ENCODE measurements around the gene SOD3. TPM values are rescaled to one million over a fixed set of nuclear protein-coding genes. Genes with fewer than 3 reads are reported as not detected.

The SOD3 gene
- total and polyA plus RNA-seq, 2 donors (not counting 1 experiment from before 2014, with no cell fraction given) = 19.6 to 34.8 TPM

GRCh38 chr4:24810871-24811631 is 15.7 kb downstream of the SOD3 start:
- Histone ChIP-seq H3K27ac (ENCODE audit: insufficient read depth, low read length) (no peak overlapping the region), H3K36me3 (ENCODE audit: control insufficient read depth, insufficient read depth, low read length) (no peaks in the 10 kb centered on the region), H3K4me3 (replicated peaks in 1 of 4; ENCODE audit: control extremely low read depth in 1 of 4, insufficient read depth in 1 of 4, low read depth in 3 of 4, low read length in 4 of 4) (no peak overlapping the region), H2AFZ (ENCODE audit: low read length) (no peak overlapping the region), H3K9me3 (ENCODE audit: control insufficient read depth, insufficient read depth, low read depth, low read length) (no peaks in the 10 kb centered on the region), H3K4me1 (ENCODE audit: control insufficient read depth, extremely low read depth, insufficient read depth, low read length) (peaks cover 7% of the 10 kb centered on the region), H3K4me2 (ENCODE audit: extremely low read depth, insufficient read depth, low read length) (no peak overlapping the region), H3K9ac (ENCODE audit: insufficient read depth, low read length) (no peak overlapping the region), H3K79me2 (ENCODE audit: control insufficient read depth, insufficient read depth, low read length) (no peaks in the 10 kb centered on the region), H4K20me1 (ENCODE audit: control insufficient read depth, extremely low read depth, insufficient read depth, low read length) (no peaks in the 10 kb centered on the region), H3K27me3 (ENCODE audit: control insufficient read depth, insufficient read depth, low read length) (no peaks in the 10 kb centered on the region)
- no peak for TF ChIP-seq CTCF (conservative IDR thresholded peaks at IDR 0.05 in 1 of 2, IDR thresholded peaks at IDR 0.05 in 1 of 2; ENCODE audit: low read depth in 1 of 2, low read length in 2 of 2)
- no peak for TF ChIP-seq EZH2 (IDR thresholded peaks at IDR 0.05; ENCODE audit: low read length, missing control alignments)
- no peak for DNase-seq (ENCODE audit: low read depth in 2 of 2)

GRCh38 chr4:24813732-24814131 is 18.4 kb downstream of the SOD3 start:
- Histone ChIP-seq H3K36me3 (ENCODE audit: control insufficient read depth, insufficient read depth, low read length) (no peaks in the 10 kb centered on the region), H3K4me2 (ENCODE audit: extremely low read depth, insufficient read depth, low read length) (no peak overlapping the region), H3K9ac (ENCODE audit: insufficient read depth, low read length) (no peak overlapping the region), H3K79me2 (ENCODE audit: control insufficient read depth, insufficient read depth, low read length) (no peaks in the 10 kb centered on the region), H3K27me3 (ENCODE audit: control insufficient read depth, insufficient read depth, low read length) (no peaks in the 10 kb centered on the region), H2AFZ (ENCODE audit: low read length) (no peak overlapping the region), H3K9me3 (ENCODE audit: control insufficient read depth, insufficient read depth, low read depth, low read length) (no peaks in the 10 kb centered on the region), H3K4me3 (replicated peaks in 1 of 4; ENCODE audit: control extremely low read depth in 1 of 4, insufficient read depth in 1 of 4, low read depth in 3 of 4, low read length in 4 of 4) (no peak overlapping the region), H3K27ac (ENCODE audit: insufficient read depth, low read length) (no peak overlapping the region), H3K4me1 (ENCODE audit: control insufficient read depth, extremely low read depth, insufficient read depth, low read length) (peaks cover 7% of the 10 kb centered on the region), H4K20me1 (ENCODE audit: control insufficient read depth, extremely low read depth, insufficient read depth, low read length) (no peaks in the 10 kb centered on the region)
- no peak for TF ChIP-seq EZH2 (IDR thresholded peaks at IDR 0.05; ENCODE audit: low read length, missing control alignments)
- no peak for TF ChIP-seq CTCF (conservative IDR thresholded peaks at IDR 0.05 in 1 of 2, IDR thresholded peaks at IDR 0.05 in 1 of 2; ENCODE audit: low read depth in 1 of 2, low read length in 2 of 2)
- DNase-seq (ENCODE audit: low read depth in 2 of 2) = no peak

GRCh38 chr4:24816797-24817196 is 21.4 kb downstream of the SOD3 start:
- no peaks in the 10 kb centered on the region for H3K9me3 ChIP-seq (ENCODE audit: control insufficient read depth, insufficient read depth, low read depth, low read length)
- peaks cover 1% of the 10 kb centered on the region for H3K36me3 ChIP-seq (ENCODE audit: control insufficient read depth, insufficient read depth, low read length)
- H2AFZ ChIP-seq (ENCODE audit: low read length) = no peak overlapping the region
- no peak overlapping the region for H3K4me2 ChIP-seq (ENCODE audit: extremely low read depth, insufficient read depth, low read length)
- H4K20me1 ChIP-seq (ENCODE audit: control insufficient read depth, extremely low read depth, insufficient read depth, low read length) = no peaks in the 10 kb centered on the region
- no peak overlapping the region for H3K9ac ChIP-seq (ENCODE audit: insufficient read depth, low read length)
- no peaks in the 10 kb centered on the region for H3K79me2 ChIP-seq (ENCODE audit: control insufficient read depth, insufficient read depth, low read length)
- TF ChIP-seq CTCF (conservative IDR thresholded peaks at IDR 0.05 in 1 of 2, IDR thresholded peaks at IDR 0.05 in 1 of 2; ENCODE audit: low read depth in 1 of 2, low read length in 2 of 2) (no peak), EZH2 (IDR thresholded peaks at IDR 0.05; ENCODE audit: low read length, missing control alignments) (no peak)
- H3K4me1 ChIP-seq (ENCODE audit: control insufficient read depth, extremely low read depth, insufficient read depth, low read length) = no peaks in the 10 kb centered on the region
- H3K4me3 ChIP-seq (replicated peaks in 1 of 4; ENCODE audit: control extremely low read depth in 1 of 4, insufficient read depth in 1 of 4, low read depth in 3 of 4, low read length in 4 of 4) = no peak overlapping the region
- no peak overlapping the region for H3K27ac ChIP-seq (ENCODE audit: insufficient read depth, low read length)
- H3K27me3 ChIP-seq (ENCODE audit: control insufficient read depth, insufficient read depth, low read length) = no peaks in the 10 kb centered on the region
- DNase-seq (ENCODE audit: low read depth in 2 of 2) = peak in 1 of 2 donors; percentile 14
